HepG2 (cell line): Measurements from ENCODE around the gene CDC14A. TPM values are rescaled to one million over a fixed set of nuclear protein-coding genes. Genes with fewer than 3 reads are reported as not detected.

Source experiments
- ARID4A ChIP-seq: sonication (generic); formaldehyde crosslinking; IDR thresholded peaks from 2 replicates; pipeline ENCODE4 v1.5.0; 2020; ENCODE audit warnings: mild to moderate bottlenecking, missing genetic modification reagents, borderline replicate concordance
- ATM ChIP-seq: fragments of 450-650 bp; IDR thresholded peaks from 2 replicates; pipeline ENCODE4 v1.7.1; 2017; ENCODE audit warnings: mild to moderate bottlenecking, borderline replicate concordance
- RARG ChIP-seq: sonication (generic); formaldehyde crosslinking; IDR thresholded peaks from 2 replicates; pipeline ENCODE4 v1.4.0; 2020; ENCODE audit warnings: low read depth, mild to moderate bottlenecking, missing genetic modification reagents
- RCOR2 ChIP-seq: IDR thresholded peaks from 2 replicates; pipeline ENCODE4 v1.6.1; 2016; ENCODE audit warnings: missing biosample characterization, missing genetic modification reagents
- REST ChIP-seq, 2 experiments: IDR thresholded peaks; 2 replicates each; pipeline ENCODE4 v1.6.1; 2011 to 2012; ENCODE audit warnings: low read length in 2 of 2, borderline replicate concordance in 1 of 2, low read depth in 1 of 2, mild to moderate bottlenecking in 1 of 2, moderate library complexity in 1 of 2
- RFXAP ChIP-seq: sonication (generic); formaldehyde crosslinking; IDR thresholded peaks from 2 replicates; pipeline ENCODE4 v1.4.0; 2020; ENCODE audit warnings: missing genetic modification reagents, borderline replicate concordance
- TCF7L2 ChIP-seq: IDR thresholded peaks from 2 replicates; pipeline ENCODE4 v1.6.1; 2011; ENCODE audit warnings: mild to moderate bottlenecking, low read depth, low read length, moderate library complexity
- TRIM24 ChIP-seq: sonication (generic); formaldehyde crosslinking; IDR thresholded peaks from 2 replicates; pipeline ENCODE4 v1.8.0; 2022; ENCODE audit warnings: mild to moderate bottlenecking, missing genetic modification reagents
- ZBED4 ChIP-seq: sonication (generic); formaldehyde crosslinking; IDR thresholded peaks from 2 replicates; pipeline ENCODE4 v1.4.0; 2020; ENCODE audit warnings: missing genetic modification reagents, borderline replicate concordance
- ZNF281 ChIP-seq: sonication (generic); formaldehyde crosslinking; IDR thresholded peaks from 2 replicates; pipeline ENCODE4 v1.4.0; 2020; ENCODE audit warnings: missing genetic modification reagents, borderline replicate concordance
- ZNF343 ChIP-seq: sonication (generic); formaldehyde crosslinking; IDR thresholded peaks from 2 replicates; pipeline ENCODE4 v1.4.0; 2020; ENCODE audit warnings: mild to moderate bottlenecking, missing genetic modification reagents
- ZNF766 ChIP-seq: sonication (generic); formaldehyde crosslinking; IDR thresholded peaks from 2 replicates; pipeline ENCODE4 v1.5.0; 2020; ENCODE audit warnings: missing genetic modification reagents, borderline replicate concordance
- polyA plus RNA-seq, 8 experiments: library from polyadenylated mRNA; depleted of rRNA in 3 of 8; stranded (reverse) in 7 of 8; unstranded in 1 of 8; fragments of >200 nt; fragmentation: Illumina TruSeq in 4 of 8; extraction: Trizol in 4 of 8; gene quantifications; 2 replicates each; pipeline versions ENCODE4 v1.2.1 to v1.2.3, GENCODE V29; 2011 to 2016; ENCODE audit warnings: low read depth in 4 of 8, missing spikeins in 1 of 8, mixed read lengths in 1 of 8; ENCODE audit not compliant: insufficient read depth in 1 of 8
- total RNA-seq, 5 experiments: library from RNA; depleted of rRNA; stranded (reverse); fragments of >200 nt; fragmentation: Illumina TruSeq; extraction: Trizol; gene quantifications; 2 replicates each; pipeline ENCODE4 v1.2.3, GENCODE V29; 2016; ENCODE audit warnings: low read depth in 1 of 5

CDC14A gene
- total and polyA plus RNA-seq, 2 of the 13 experiments (the other 11 are each of a cell fraction or from before 2014, with no cell fraction given), result 2.8 to 4.9 TPM

- TF ChIP-seq REST (IDR thresholded peaks at IDR 0.05; ENCODE audit: borderline replicate concordance in 1 of 2, low read depth in 1 of 2, low read length in 2 of 2) (peak in 1 of 2 experiments; percentile 10; a peak in 1 of 4 replicates), TCF7L2 (no peak), ZNF766 (no peak), TRIM24 (CRISPR knock-in tag) (no peak), RCOR2 (CRISPR knock-in tag) (no peak), ZNF281 (CRISPR knock-in tag) (no peak), RARG (CRISPR knock-in tag) (no peak), RFXAP (CRISPR knock-in tag) (peak; percentile 28; the same call in 1 of the 2 replicates), ATM (no peak), ARID4A (CRISPR knock-in tag) (peak; percentile 68; the same call in 1 of the 2 replicates), ZBED4 (CRISPR knock-in tag) (no peak), ZNF343 (CRISPR knock-in tag) (0 out of 2 replicates have a peak, but pooled peaks have one; percentile 34)
Measured at GRCh38 chr1:100352267-100353070, at the start of gene CDC14A (continued).
